H1 (cell line): Measurements from ENCODE around the gene DSCAM. TPM values are rescaled to one million over a fixed set of nuclear protein-coding genes. Genes with fewer than 3 reads are reported as not detected.

Experiments
- CTCF ChIA-PET: fragments of 300-600 bp; sonication (Branson Sonifier 250); formaldehyde crosslinking; loops from one replicate; lab custom pipeline; 2021; ENCODE audit not compliant: partially characterized antibody; lab: Charles Lee
- POLR2A ChIA-PET: fragments of 300-600 bp; sonication (Branson Sonifier 250); formaldehyde crosslinking; loops from one replicate; lab custom pipeline; 2021; ENCODE audit warnings: inconsistent platforms; ENCODE audit not compliant: partially characterized antibody; lab: Charles Lee
- DNase-seq, 2 experiments: peaks; one replicate each; pipeline versions ENCODE4 v3.0.0 to v3.0.0-alpha.2; 2010 to 2022; ENCODE audit warnings: low spot score in 2 of 2, low read depth in 1 of 2, mixed read lengths in 1 of 2
- FAIRE-seq: peaks from 2 replicates; lab custom pipeline; 2011; peaks lifted over from hg19 to GRCh38; lab: Jason Lieb, UNC
- H2AFZ ChIP-seq: 2 replicates; pipeline ENCODE4 v1.8.1; 2012; ENCODE audit warnings: low read length, inconsistent platforms
- H2AK5ac ChIP-seq: 2 replicates; pipeline ENCODE4 v1.6.1; 2013; ENCODE audit warnings: low read depth, low read length
- H2BK120ac ChIP-seq: replicated peaks from 2 replicates; pipeline ENCODE3; 2013; ENCODE audit warnings: low read depth, low read length, inconsistent platforms
- H2BK12ac ChIP-seq: 2 replicates; pipeline ENCODE4 v1.6.1; 2013; ENCODE audit warnings: low read depth, low read length
- H2BK15ac ChIP-seq: 2 replicates; pipeline ENCODE4 v1.6.1; 2013; ENCODE audit warnings: low read length
- H2BK20ac ChIP-seq: 2 replicates; pipeline ENCODE4 v1.6.1; 2013; ENCODE audit warnings: low read length
- H2BK5ac ChIP-seq: 2 replicates; pipeline ENCODE4 v1.6.1; 2013; ENCODE audit warnings: low read depth, low read length
- H3K14ac ChIP-seq: 2 replicates; pipeline ENCODE4 v1.6.1; 2013; ENCODE audit warnings: inconsistent platforms; ENCODE audit not compliant: insufficient read length
- H3K18ac ChIP-seq: 2 replicates; pipeline ENCODE4 v1.6.1; 2013; ENCODE audit warnings: low read length; ENCODE audit errors: extremely low read depth
- H3K23ac ChIP-seq: 2 replicates; pipeline ENCODE4 v1.6.1; 2013; ENCODE audit warnings: inconsistent platforms; ENCODE audit not compliant: insufficient read length
- H3K23me2 ChIP-seq: 2 replicates; pipeline ENCODE4 v1.6.1; 2013; ENCODE audit warnings: low read depth, low read length
- H3K27ac ChIP-seq: 2 replicates; pipeline ENCODE4 v1.6.1; 2011; ENCODE audit warnings: low read depth, low read length, inconsistent platforms
- H3K27me3 ChIP-seq, 4 experiments: replicated peaks in 1 of 4; 1 replicate in 1 of 4; 2 replicates in 3 of 4; pipeline versions ENCODE4 v1.6.1 to v1.8.1; 2011 to 2013; ENCODE audit warnings: low read length in 3 of 4, mild to moderate bottlenecking in 3 of 4, inconsistent platforms in 2 of 4, mixed read lengths in 2 of 4, moderate library complexity in 1 of 4; ENCODE audit not compliant: control insufficient read depth in 3 of 4, insufficient read depth in 3 of 4; ENCODE audit errors: extremely low read depth in 1 of 4
- H3K36me3 ChIP-seq, 4 experiments: 2 replicates each; pipeline versions ENCODE4 v1.6.1 to v1.8.1; 2011 to 2013; ENCODE audit warnings: mild to moderate bottlenecking in 4 of 4, low read length in 3 of 4, moderate library complexity in 2 of 4, control low read depth in 1 of 4, inconsistent platforms in 1 of 4; ENCODE audit not compliant: insufficient read depth in 4 of 4, control insufficient read depth in 2 of 4
- H3K4ac ChIP-seq: replicated peaks from 2 replicates; pipeline ENCODE3; 2013; ENCODE audit warnings: low read length, low read depth, mixed read lengths, inconsistent platforms; ENCODE audit not compliant: insufficient read length
- H3K4me1 ChIP-seq, 4 experiments: replicated peaks in 1 of 4; 1 replicate in 1 of 4; 2 replicates in 3 of 4; pipeline versions ENCODE4 v1.6.1 to v1.8.1; 2011 to 2013; ENCODE audit warnings: low read length in 3 of 4, inconsistent platforms in 2 of 4, mixed read lengths in 1 of 4; ENCODE audit not compliant: insufficient read depth in 4 of 4, control insufficient read depth in 3 of 4
- H3K4me2 ChIP-seq, 2 experiments: 2 replicates each; pipeline versions ENCODE4 v1.6.1 to v1.8.1; 2011 to 2013; ENCODE audit warnings: low read depth in 2 of 2, low read length in 2 of 2, control low read depth in 1 of 2, inconsistent platforms in 1 of 2, mild to moderate bottlenecking in 1 of 2; ENCODE audit not compliant: insufficient read depth in 1 of 2
- H3K4me3 ChIP-seq, 4 experiments: fragments of 200-600, 300-600 bp in 1 of 4; sonication (generic), shearing (Covaris generic), sonication (Bioruptor Twin) in 1 of 4; 2 replicates each; pipeline versions ENCODE4 v1.5.1 to v1.8.1; 2011 to 2016; ENCODE audit warnings: low read length in 4 of 4, low read depth in 3 of 4, control low read depth in 2 of 4, inconsistent platforms in 2 of 4, mild to moderate bottlenecking in 2 of 4, mixed read lengths in 1 of 4, moderate library complexity in 1 of 4; ENCODE audit not compliant: insufficient read depth in 2 of 4; ENCODE audit errors: extremely low read depth in 1 of 4
- H3K56ac ChIP-seq: replicated peaks from 2 replicates; pipeline ENCODE3; 2013; ENCODE audit warnings: low read depth, mild to moderate bottlenecking, mixed read lengths, low read length, inconsistent platforms; ENCODE audit not compliant: insufficient read length
- H3K79me1 ChIP-seq: 2 replicates; pipeline ENCODE4 v1.6.1; 2013; ENCODE audit warnings: low read depth, low read length, control low read depth
- H3K79me2 ChIP-seq, 2 experiments: 2 replicates each; pipeline versions ENCODE4 v1.6.1 to v1.8.1; 2012 to 2013; ENCODE audit warnings: low read length in 2 of 2, mild to moderate bottlenecking in 2 of 2, inconsistent platforms in 1 of 2; ENCODE audit not compliant: insufficient read depth in 2 of 2, control insufficient read depth in 1 of 2
- H3K9ac ChIP-seq, 4 experiments: replicated peaks in 1 of 4; 1 replicate in 1 of 4; 2 replicates in 3 of 4; pipeline versions ENCODE4 v1.6.1 to v1.8.1; 2011 to 2013; ENCODE audit warnings: low read depth in 3 of 4, low read length in 3 of 4, control low read depth in 2 of 4, mild to moderate bottlenecking in 2 of 4, moderate library complexity in 2 of 4, inconsistent platforms in 1 of 4; ENCODE audit errors: extremely low read depth in 1 of 4
- H3K9me3 ChIP-seq, 2 experiments: 2 replicates each; pipeline versions ENCODE4 v1.6.1 to v1.8.1; 2012 to 2013; ENCODE audit warnings: mild to moderate bottlenecking in 2 of 2, moderate library complexity in 2 of 2, control low read depth in 1 of 2, inconsistent platforms in 1 of 2, low read depth in 1 of 2, low read length in 1 of 2, mixed read lengths in 1 of 2; ENCODE audit not compliant: insufficient read depth in 2 of 2
- H4K20me1 ChIP-seq, 2 experiments: replicated peaks in 1 of 2; 2 replicates each; pipeline versions ENCODE3 to v1.8.1; 2011 to 2013; ENCODE audit warnings: inconsistent platforms in 2 of 2, low read length in 2 of 2, mild to moderate bottlenecking in 1 of 2; ENCODE audit not compliant: insufficient read depth in 2 of 2, control insufficient read depth in 1 of 2
- H4K5ac ChIP-seq: 2 replicates; pipeline ENCODE4 v1.6.1; 2013; ENCODE audit warnings: low read length, low read depth, mixed read lengths, inconsistent platforms; ENCODE audit not compliant: insufficient read length
- H4K8ac ChIP-seq: 2 replicates; pipeline ENCODE4 v1.8.0; 2013; ENCODE audit warnings: mild to moderate bottlenecking, moderate library complexity, low read length, inconsistent platforms; ENCODE audit not compliant: insufficient read depth; ENCODE audit errors: extremely low read depth
- H4K91ac ChIP-seq: replicated peaks from 2 replicates; pipeline ENCODE3; 2013; ENCODE audit warnings: low read length, mixed read lengths, inconsistent platforms; ENCODE audit not compliant: insufficient read length
- BRCA1 ChIP-seq: IDR thresholded peaks from 2 replicates; pipeline ENCODE4 v1.6.1; 2012; ENCODE audit warnings: low read depth, low read length, improper control_type of control experiment
- HDAC2 ChIP-seq, 2 experiments: fragments of 300-600 bp in 1 of 2; sonication (generic) in 1 of 2; IDR thresholded peaks; 2 replicates each; pipeline ENCODE4 v1.6.1; 2011 to 2012; ENCODE audit warnings: low read depth in 2 of 2, low read length in 2 of 2, mild to moderate bottlenecking in 2 of 2, moderate library complexity in 2 of 2, borderline replicate concordance in 1 of 2, inconsistent platforms in 1 of 2
- HDAC6 ChIP-seq: IDR thresholded peaks from one replicate; pipeline ENCODE4 v1.7.1; 2012; ENCODE audit warnings: low read depth, mild to moderate bottlenecking, inconsistent platforms, low read length, moderate library complexity
- PHF8 ChIP-seq: fragments of 200-600 bp; sonication (generic); conservative IDR thresholded peaks from 2 replicates; pipeline ENCODE4 v1.7.1; 2012; ENCODE audit warnings: low read depth, mild to moderate bottlenecking, inconsistent platforms, low read length, moderate library complexity
- POLR2A ChIP-seq, 2 experiments: IDR thresholded peaks; 1 replicate in 1 of 2; 2 replicates in 1 of 2; pipeline ENCODE4 v1.6.1; 2011; ENCODE audit warnings: low read depth in 2 of 2, low read length in 2 of 2, mild to moderate bottlenecking in 2 of 2; ENCODE audit errors: control extremely low read depth in 1 of 2
- RNF2 ChIP-seq: fragments of 200-900, 300-1000 bp; sonication (generic); IDR thresholded peaks from 2 replicates; pipeline ENCODE4 v1.7.1; 2016; ENCODE audit warnings: borderline replicate concordance, low read depth, mild to moderate bottlenecking, antibody characterized with exemption, low read length; ENCODE audit not compliant: poor library complexity, severe bottlenecking; ENCODE audit errors: missing control alignments
- SAP30 ChIP-seq: fragments of 300-600 bp; sonication (generic); IDR thresholded peaks from 2 replicates; pipeline ENCODE4 v1.7.1; 2012; ENCODE audit warnings: low read length, moderate library complexity, mild to moderate bottlenecking, inconsistent platforms; ENCODE audit not compliant: insufficient read depth, insufficient replicate concordance
- SIRT6 ChIP-seq: IDR thresholded peaks from one replicate; pipeline ENCODE4 v1.7.1; 2012; ENCODE audit warnings: low read length, inconsistent platforms
- SP2 ChIP-seq: IDR thresholded peaks from 2 replicates; pipeline ENCODE4 v1.6.1; 2012; ENCODE audit warnings: mild to moderate bottlenecking, low read length, inconsistent platforms
- TAF7 ChIP-seq: optimal IDR thresholded peaks from 2 replicates; pipeline ENCODE3; 2011; ENCODE audit warnings: low read depth, mild to moderate bottlenecking, inconsistent platforms, low read length, moderate library complexity, borderline replicate concordance
- TEAD4 ChIP-seq: IDR thresholded peaks from 2 replicates; pipeline ENCODE4 v1.6.1; 2012; ENCODE audit warnings: low read depth, low read length, inconsistent platforms, mixed read lengths
- WGBS, 2 experiments: shearing (Covaris generic) in 1 of 2; methylation state at CpG; one replicate each; pipeline versions ENCODE4 v1.1.6 to v1.1.7; 2013 to 2015; ENCODE audit warnings: low lambda C conversion rate in 2 of 2, mixed read lengths in 2 of 2, inconsistent platforms in 1 of 2, low coverage in 1 of 2, missing lambda C conversion rate in 1 of 2; ENCODE audit not compliant: insufficient replicate concordance in 2 of 2, insufficient coverage in 1 of 2, insufficient read length in 1 of 2; ENCODE audit errors: extremely low coverage in 1 of 2, missing lambda C conversion rate in 1 of 2; 5-methylcytosine and 5-hydroxymethylcytosine counted together
- polyA plus RNA-seq, 7 experiments: library from polyadenylated mRNA; depleted of rRNA in 3 of 7; stranded (reverse) in 5 of 7; unstranded in 2 of 7; fragments of >200 nt in 5 of 7; fragments of 200-250 nt in 2 of 7; gene quantifications; 1 replicate in 5 of 7; 2 replicates in 1 of 7; 4 replicates in 1 of 7; pipeline versions ENCODE4 v1.2.1 to v1.2.3, GENCODE V29; 2011 to 2013; ENCODE audit warnings: missing spikeins in 2 of 7, mixed read lengths in 2 of 7
- total RNA-seq: library from RNA; stranded (reverse); fragmentation: NEBNext Ultra II Directional; extraction: Animal tissue kit (Norgen Biotek cat#: 25700); gene quantifications from 2 replicates; pipeline ENCODE4 v1.2.1, GENCODE V29; 2021
- TF ChIP-seq, protein P1 (sequence below): IDR thresholded peaks from 2 replicates; pipeline ENCODE4 v1.6.1; 2012; ENCODE audit warnings: low read length, inconsistent platforms

Gene DSCAM
- total and polyA plus RNA-seq, 2 of the 8 experiments (the other 6 are each of a cell fraction or from before 2014, with no cell fraction given) = 0.02 to 0.15 TPM

DNA sequence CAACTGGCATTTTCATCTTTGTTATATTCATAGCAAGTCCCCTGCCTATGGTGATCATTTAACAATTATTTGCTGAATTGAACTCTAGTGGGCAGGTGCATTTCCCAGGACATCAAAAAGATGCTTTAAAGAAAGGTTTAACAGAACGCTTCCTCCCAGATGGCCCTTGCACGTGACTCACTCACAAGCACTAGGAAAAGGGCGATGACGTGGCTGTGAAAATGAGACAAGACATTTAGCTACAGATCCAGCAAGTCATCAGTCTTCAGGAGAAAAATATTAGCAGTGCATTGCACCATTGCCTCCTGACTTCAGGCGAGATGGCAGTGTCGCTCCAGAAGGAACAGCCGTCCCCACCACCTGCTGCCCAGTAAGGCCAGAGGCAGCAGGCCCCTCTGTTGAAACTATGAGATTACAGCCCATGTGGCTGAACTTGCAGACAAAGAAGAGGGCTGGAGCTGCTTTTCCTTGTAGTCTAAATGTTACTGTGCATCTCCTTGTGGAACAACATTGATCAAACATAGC, 37.2 kb downstream of the DSCAM start:
- Histone ChIP-seq H2BK15ac (no peak overlapping the region), H3K4ac (no peak overlapping the region), H3K79me1 (no peaks in the 10 kb centered on the region), H3K18ac (no peak overlapping the region), H4K20me1 (no peaks in the 10 kb centered on the region), H3K9me3 (no peaks in the 10 kb centered on the region), H4K8ac (no peak overlapping the region), H3K4me3 (no peak overlapping the region), H3K79me2 (no peaks in the 10 kb centered on the region), H4K5ac (no peak overlapping the region), H3K23me2 (no peaks in the 10 kb centered on the region), H3K36me3 (no peaks in the 10 kb centered on the region), H2BK20ac (no peak overlapping the region), H3K4me1 (no peaks in the 10 kb centered on the region), H2AK5ac (no peak overlapping the region), H3K23ac (no peak overlapping the region), H2AFZ (no peak overlapping the region), H3K4me2 (no peak overlapping the region), H2BK120ac (no peak overlapping the region), H3K27ac (no peak overlapping the region), H3K14ac (no peak overlapping the region), H2BK12ac (no peak overlapping the region), H2BK5ac (no peak overlapping the region), H3K9ac (no peak overlapping the region), H3K27me3 (no peaks in the 10 kb centered on the region), H4K91ac (no peak overlapping the region), H3K56ac (no peak overlapping the region)
- CTCF ChIA-PET = interaction anchor here (1.0 kb wide), 1 partner anchor 306 kb away, joined by 3 read pairs; no protein-coding TSS in a partner anchor
- DNase-seq (no peak), FAIRE-seq (no peak)
- WGBS, 2 experiments = 96% methylated on average over 7 of the region's 7 CpGs; no CpG with 5 or more reads in 1 of the 2 experiments
- POLR2A ChIA-PET = no interaction called here
- TF ChIP-seq SP2 (no peak), SAP30 (no peak), HDAC2 (IDR thresholded peaks at IDR 0.05; ENCODE audit: borderline replicate concordance in 1 of 2, low read depth in 2 of 2, low read length in 2 of 2) (no peak), HDAC6 (no peak), TEAD4 (no peak), PHF8 (no peak), RNF2 (no peak), POLR2A (IDR thresholded peaks at IDR 0.05; ENCODE audit: control extremely low read depth in 1 of 2, low read depth in 2 of 2, low read length in 2 of 2) (no peak), TAF7 (no peak), SIRT6 (no peak), BRCA1 (no peak)
- TF ChIP-seq, protein P1, sequence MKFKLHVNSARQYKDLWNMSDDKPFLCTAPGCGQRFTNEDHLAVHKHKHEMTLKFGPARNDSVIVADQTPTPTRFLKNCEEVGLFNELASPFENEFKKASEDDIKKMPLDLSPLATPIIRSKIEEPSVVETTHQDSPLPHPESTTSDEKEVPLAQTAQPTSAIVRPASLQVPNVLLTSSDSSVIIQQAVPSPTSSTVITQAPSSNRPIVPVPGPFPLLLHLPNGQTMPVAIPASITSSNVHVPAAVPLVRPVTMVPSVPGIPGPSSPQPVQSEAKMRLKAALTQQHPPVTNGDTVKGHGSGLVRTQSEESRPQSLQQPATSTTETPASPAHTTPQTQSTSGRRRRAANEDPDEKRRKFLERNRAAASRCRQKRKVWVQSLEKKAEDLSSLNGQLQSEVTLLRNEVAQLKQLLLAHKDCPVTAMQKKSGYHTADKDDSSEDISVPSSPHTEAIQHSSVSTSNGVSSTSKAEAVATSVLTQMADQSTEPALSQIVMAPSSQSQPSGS = no peak
